Activated naive CD4-positive, alpha-beta T cell treated with anti-CD3 and anti-CD28 coated beads, Interleukin-2, amount 50 U/mL, for 72 hours (primary cell): Measurements from ENCODE around the gene TMEM255B. TPM values are rescaled to one million over a fixed set of nuclear protein-coding genes. Genes with fewer than 3 reads are reported as not detected.
A peak's percentile ranks its signal among the peaks of the same experiment; 100 is the strongest.

Source experiments
- ATAC-seq, 2 donors: fragments of 150-1000 bp; cut with Tn5 transposase; 2 replicates each; pipeline ENCODE4 v1.10.0; 2021; ENCODE audit warnings: mild to moderate bottlenecking in 2 of 2, moderate library complexity in 2 of 2
- DNase-seq, 2 donors: peaks; one replicate each; pipeline ENCODE4 v3.0.0; 2021 to 2022; ENCODE audit warnings: low spot score in 2 of 2
- H3K27ac Mint-ChIP-seq, 2 donors: one replicate each; pipeline ENCODE4 v1.8.0; 2022; ENCODE audit warnings: mild to moderate bottlenecking in 2 of 2, mixed read lengths in 2 of 2
- H3K36me3 Mint-ChIP-seq, 2 donors: one replicate each; pipeline ENCODE4 v1.8.0; 2022; ENCODE audit warnings: mixed read lengths in 2 of 2
- H3K9me3 Mint-ChIP-seq, 2 donors: one replicate each; pipeline ENCODE4 v1.8.0; 2022; ENCODE audit warnings: mixed read lengths in 2 of 2
- total RNA-seq, 2 donors: library from RNA; stranded (reverse); gene quantifications; one replicate each; pipeline ENCODE4 v1.2.3, GENCODE V29; 2022

TMEM255B gene
- total RNA-seq, 2 donors from 2014 or later: 1.8 to 2.9 TPM

DNA sequence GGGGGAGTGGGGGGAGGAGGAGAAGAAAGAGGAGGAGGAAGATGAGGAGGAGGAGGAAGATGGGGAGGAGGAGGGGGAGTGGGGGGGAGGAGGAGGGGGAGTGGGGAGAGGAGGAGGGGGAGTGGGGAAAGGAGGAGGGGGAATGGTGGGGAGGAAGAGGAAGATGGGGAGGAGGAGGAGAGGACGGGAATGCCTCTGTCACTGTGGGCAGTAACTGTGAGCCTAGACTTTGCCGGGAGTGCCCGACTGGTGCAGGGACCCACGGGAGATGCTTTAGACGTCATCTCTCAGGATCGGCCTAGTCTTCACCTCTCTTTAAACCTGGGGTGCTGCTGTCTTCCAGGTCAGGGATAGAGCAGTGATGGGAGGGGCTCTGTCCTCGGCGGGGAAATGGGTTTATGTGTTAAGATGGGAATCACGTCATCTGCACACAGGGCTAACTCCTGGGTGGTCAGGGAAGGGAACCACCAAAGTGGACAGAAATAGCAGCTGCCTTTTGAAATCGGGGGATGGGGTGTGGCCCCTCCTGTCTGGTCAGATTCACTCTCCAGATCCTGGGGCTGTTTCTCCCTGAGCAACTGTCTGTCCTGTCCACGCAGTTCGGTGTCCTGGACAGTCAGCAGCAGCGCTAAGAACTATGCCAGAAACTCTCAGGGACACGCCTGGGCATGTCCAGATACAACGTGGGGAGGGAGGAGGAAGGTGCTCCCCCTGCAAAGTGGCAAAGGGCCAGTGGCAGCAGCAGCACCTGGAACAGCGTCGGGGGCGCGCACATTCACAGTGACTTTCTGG, 77.9 kb downstream of the TMEM255B start:
- Mint-ChIP-seq H3K27ac (peak overlapping the region; percentile 55 to 94), H3K36me3 (no peaks in the 10 kb centered on the region), H3K9me3 (no peaks in the 10 kb centered on the region)
- peak in 1 of 2 donors; percentile 49 for ATAC-seq
- no peak for DNase-seq

DNA sequence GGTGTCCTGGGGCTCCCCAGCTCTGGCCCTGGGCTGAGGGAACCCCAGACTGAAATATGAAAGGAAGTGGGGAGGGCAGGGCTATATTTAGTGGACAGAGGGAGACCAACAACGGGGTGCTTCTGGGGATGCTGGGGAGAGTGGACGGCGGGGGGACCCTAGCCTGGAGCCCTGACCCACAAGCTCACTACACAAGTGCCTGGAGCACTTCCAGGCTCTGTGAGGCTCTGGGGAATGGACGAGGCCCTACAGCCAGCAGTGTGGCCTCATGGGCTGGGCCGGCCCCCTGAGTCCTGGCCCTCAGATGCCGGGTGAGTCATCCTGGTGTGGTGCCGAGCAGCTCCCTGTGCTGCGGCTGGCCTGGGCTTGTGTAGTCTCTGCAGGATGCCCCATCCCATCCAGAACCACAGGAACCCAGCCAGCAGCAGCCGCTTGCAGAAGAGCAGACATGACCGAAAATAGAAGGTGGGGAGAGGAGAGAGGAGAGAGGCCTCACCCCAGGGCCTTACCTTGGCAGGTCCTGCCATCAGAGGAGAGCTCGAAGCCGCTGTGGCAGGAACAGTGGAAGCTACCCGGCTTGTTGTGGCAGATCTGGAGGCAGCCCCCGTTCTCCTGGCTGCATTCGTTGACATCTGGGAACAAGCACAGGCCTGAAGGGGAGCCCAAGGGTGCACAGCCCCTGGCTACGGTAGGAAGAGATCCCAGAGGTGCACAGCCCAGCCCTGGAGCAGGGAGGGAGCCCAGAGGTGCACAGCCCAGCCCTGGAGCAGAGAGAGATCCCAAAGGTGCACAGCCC, 78.7 kb downstream of the TMEM255B start:
- Mint-ChIP-seq H3K9me3 (no peaks in the 10 kb centered on the region), H3K27ac (peak overlapping the region; percentile 55 to 94), H3K36me3 (no peaks in the 10 kb centered on the region)
- DNase-seq (no peak), ATAC-seq (peak in 1 of 2 donors; percentile 60)

DNA sequence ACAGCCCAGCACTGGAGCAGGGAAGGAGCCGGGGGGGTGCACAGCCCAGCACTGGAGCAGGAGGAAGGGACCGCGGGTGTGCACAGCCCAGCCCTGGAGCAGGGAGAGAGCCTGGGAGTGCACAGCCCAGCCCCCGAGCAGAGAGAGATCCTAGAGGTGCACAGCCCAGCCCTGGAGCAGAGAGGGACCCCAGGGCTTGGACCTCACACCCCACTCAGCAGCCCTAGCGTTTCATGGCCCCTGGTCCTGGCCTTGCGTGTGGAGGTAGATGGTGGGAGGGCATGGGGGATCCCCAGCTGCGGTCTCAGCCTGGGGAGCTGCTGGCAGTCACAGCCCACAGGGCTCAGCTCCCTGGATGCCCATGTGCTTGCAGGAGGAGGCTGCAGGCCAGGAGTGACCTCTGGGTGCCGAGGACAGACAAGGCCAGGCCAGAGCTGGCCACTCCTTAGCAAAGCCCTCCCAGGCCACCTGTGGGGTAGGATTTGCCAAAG, 79.7 kb downstream of the TMEM255B start:
- no peak for ATAC-seq
- no peaks in the 10 kb centered on the region for H3K36me3 Mint-ChIP-seq

DNA sequence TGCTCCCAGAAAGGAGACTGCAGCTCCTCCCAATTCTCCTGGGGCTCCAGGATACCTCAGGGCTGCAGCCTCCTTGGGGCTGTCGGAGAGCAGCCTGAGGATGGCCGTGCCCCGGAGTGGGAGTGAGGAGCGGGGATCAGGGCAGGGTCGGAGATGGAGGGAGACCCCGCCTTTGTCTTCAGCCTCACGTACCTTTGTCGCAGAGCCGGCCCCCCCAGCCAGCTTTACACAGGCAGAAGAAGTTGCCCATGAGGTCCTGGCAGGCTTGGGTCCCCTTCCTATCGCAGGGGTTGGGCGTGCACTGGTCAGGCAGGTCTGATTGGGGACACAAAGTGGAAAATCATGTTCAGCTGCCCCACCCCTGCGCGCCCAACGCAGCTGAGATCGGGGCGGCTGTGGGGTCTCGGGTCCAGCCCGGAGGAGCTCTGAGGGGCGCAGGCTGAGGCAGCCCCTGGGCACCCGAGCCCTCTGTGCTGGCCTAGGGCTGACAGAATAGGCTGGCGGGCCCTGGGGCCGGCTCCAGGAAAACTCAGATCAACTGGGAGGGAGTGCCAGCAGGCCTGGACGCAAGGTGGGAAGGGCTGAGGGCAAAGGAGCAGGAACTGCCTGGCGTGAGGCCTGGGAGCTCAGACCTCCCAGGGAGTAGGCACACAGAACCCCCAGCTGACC, 80.6 kb downstream of the TMEM255B start:
- no peaks in the 10 kb centered on the region for H3K9me3 Mint-ChIP-seq
- DNase-seq: no peak
- ATAC-seq: no peak
- H3K36me3 Mint-ChIP-seq: no peaks in the 10 kb centered on the region
- no peak overlapping the region for H3K27ac Mint-ChIP-seq

More for the DNA sequence above, 79.7 kb downstream of the TMEM255B start:
- Mint-ChIP-seq H3K27ac (no peak overlapping the region), H3K9me3 (no peaks in the 10 kb centered on the region)
- no peak for DNase-seq

DNA sequence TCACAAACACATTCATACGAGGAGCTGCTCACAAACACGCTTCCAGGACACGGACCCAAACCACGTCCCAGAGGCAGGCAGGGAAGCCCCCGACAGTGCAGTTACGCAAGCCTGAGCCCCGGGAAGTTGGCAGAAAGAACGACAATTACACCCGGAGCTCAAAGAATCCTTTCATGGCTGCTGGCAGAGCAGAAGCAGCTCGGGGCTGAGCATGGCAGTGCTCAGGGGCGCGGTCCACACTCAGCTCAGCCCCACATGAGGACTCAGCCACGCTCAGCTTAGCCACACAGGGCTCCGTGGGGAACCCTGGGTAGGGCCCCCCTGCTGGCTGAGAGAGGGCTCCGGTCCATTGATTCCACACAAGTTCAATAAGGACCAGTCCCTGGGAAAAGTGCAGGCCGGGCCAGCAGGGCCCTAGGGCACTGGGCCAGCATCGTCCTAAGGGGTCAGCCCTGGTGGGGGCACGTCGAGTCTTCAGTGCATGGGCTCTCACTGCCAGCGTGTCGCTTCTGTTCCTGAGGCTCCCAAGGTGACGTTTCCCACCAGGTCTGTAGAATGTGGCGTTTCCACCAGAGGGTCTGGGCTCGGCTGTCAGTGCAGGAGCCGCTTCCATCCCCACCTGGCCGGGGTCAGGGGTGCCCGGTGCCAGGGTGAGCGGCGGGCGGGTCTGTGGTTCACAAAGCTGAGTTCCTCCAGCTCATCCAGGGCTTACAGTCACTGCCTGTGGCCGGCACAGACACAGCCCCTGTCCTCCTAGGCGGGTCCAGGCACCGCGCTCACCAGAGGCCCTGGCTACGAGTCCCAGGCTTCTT, 81.7 kb downstream of the TMEM255B start:
- ATAC-seq (peak in 1 of 2 donors; percentile 14), DNase-seq (no peak)
- Mint-ChIP-seq H3K36me3 (no peaks in the 10 kb centered on the region), H3K27ac (no peak overlapping the region), H3K9me3 (no peaks in the 10 kb centered on the region)

DNA sequence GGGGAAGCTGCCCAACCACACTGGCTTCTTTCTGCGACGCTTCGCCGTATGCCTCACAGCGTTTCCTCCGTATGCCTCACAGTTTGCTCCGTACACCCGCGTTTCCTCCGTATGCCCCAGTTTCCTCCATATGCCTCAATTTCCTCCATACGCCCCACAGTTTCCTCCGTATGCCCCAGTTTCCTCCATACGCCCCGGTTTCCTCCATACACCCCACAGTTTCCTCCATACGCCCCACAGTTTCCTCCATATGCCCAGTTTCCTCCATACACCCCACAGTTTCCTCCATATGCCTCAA, 82.3 kb downstream of the TMEM255B start:
- DNase-seq (no peak), ATAC-seq (no peak)
- Mint-ChIP-seq H3K27ac (no peak overlapping the region), H3K36me3 (no peaks in the 10 kb centered on the region), H3K9me3 (no peaks in the 10 kb centered on the region)

DNA sequence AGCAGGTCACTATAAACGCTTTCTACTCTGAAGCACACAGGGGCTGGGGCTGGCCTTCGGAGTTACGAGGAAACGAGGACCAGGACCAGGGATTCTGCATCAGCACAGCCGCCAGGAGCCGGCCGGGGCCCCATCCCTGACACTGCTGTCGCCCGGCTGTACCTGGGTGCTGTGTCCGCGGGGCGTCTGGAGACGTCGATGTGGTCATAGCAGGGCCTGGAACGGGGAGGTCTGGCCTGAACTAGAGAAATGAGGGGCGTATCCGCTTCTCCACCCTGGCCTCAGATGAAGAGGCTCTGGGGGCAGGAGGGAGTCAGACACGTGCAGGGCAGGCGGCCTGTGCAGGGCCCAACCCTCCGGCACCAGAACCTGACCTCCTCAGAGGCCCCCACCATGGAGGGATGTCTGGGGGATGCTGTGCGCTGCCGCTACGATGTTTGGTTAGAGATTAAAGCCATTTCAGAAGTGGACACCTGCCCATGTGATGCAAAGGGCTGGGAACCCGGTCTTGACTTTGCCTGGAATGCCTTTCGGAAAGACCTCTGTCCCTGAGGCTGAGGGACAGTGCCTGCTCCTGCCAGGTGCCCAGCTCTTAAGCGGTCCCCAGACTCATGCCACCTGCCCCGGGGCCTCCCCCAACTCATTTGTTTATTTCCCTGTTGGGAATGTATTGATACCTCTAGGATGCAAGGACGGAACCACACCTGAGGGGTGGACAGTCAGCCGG, 83.5 kb downstream of the TMEM255B start:
- no peak for ATAC-seq
- no peaks in the 10 kb centered on the region for H3K9me3 Mint-ChIP-seq
- H3K27ac Mint-ChIP-seq: no peak overlapping the region
- no peak for DNase-seq
- H3K36me3 Mint-ChIP-seq: no peaks in the 10 kb centered on the region

DNA sequence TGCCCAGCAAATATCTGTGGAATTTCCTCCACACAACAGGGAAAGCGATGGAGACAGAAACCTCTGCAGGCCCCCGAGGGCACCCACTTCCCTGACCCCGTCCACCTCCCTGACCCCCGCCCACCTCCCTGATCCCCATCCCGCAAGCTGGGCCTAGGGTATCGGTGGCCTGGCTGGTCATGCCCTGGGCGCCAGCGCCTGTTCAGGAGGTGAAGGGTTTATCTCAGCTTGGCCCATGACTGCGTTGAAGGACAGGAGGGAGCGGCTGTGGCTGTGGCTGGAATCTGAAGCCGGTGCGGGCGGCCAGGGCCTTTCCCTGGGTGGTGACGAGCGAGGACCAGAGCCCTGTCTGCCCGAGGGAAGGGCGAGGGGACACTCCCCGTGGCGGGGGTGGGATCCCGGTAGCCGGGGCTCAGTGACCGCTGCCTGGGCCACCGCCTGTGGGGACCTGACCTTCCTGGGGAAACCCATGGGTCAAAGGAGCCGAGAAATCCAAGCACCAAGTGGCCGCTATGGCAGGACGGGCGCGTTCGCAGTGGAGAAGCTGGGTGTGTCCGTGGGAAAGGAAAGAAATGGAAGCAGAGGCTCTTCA, 84.1 kb downstream of the TMEM255B start:
- Mint-ChIP-seq H3K36me3 (no peaks in the 10 kb centered on the region), H3K27ac (no peak overlapping the region), H3K9me3 (no peaks in the 10 kb centered on the region)

DNA sequence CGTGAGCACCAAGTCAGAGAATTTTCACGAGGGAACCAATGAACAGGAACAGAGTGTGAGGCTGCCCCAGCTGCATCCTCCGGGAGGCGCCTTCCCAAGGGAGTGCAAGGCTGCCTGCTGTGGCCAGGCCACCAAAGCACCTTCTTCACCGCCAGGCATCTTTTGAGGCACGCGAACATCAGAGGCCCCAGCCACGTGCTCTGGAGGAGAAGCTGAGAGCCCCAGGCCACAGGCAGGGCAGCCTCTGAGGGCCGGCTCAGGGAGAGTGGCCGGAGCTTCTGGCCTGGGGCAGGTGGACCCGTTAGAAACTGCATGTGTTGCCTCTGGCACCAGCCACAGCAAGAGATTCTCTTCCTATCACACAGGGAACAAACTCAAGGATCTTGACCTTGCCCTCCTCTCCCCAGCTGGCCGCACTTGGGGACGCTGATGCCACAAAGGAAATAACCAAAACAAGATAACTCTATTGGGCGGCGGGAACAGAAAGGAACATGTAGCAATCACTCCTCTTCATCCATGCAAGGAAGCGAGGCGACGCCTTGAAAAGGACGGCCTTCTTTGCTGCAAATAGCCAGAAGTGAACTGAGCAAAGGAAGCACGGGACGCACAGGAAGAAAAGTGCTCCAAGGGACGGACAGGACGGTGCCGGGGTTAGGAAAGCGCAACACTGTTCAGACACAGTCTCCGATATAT, 85.0 kb downstream of the TMEM255B start:
- peak overlapping the region in 1 of 2 donors; percentile 41 for H3K27ac Mint-ChIP-seq
- DNase-seq (no peak), ATAC-seq (no peak)
- no peaks in the 10 kb centered on the region for H3K9me3 Mint-ChIP-seq
- no peaks in the 10 kb centered on the region for H3K36me3 Mint-ChIP-seq

More for the DNA sequence above, 84.1 kb downstream of the TMEM255B start:
- DNase-seq (no peak), ATAC-seq (no peak)

DNA sequence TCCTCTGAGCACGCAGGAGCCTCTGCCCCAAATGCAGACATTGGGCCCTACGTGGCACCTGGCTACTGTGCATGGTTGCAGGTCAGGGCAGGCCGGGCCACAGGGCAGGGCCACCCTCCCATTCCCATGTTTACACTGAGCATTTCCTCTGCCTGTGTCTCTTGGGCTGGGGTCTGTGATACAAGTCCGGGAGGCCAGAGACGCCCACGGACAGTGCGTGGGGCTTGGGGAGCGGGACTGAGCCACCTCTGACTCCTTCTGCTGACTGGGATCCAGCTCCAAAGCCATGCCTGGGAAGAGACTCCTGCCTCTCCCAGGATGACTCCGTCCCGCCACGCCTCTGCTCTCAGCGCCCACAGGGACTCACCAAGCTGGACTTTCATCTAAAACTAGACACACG, 86.0 kb downstream of the TMEM255B start:
- Mint-ChIP-seq H3K9me3 (no peaks in the 10 kb centered on the region), H3K27ac (no peak overlapping the region), H3K36me3 (no peaks in the 10 kb centered on the region)
- DNase-seq (peak in 1 of 2 donors; percentile 44), ATAC-seq (no peak)

DNA sequence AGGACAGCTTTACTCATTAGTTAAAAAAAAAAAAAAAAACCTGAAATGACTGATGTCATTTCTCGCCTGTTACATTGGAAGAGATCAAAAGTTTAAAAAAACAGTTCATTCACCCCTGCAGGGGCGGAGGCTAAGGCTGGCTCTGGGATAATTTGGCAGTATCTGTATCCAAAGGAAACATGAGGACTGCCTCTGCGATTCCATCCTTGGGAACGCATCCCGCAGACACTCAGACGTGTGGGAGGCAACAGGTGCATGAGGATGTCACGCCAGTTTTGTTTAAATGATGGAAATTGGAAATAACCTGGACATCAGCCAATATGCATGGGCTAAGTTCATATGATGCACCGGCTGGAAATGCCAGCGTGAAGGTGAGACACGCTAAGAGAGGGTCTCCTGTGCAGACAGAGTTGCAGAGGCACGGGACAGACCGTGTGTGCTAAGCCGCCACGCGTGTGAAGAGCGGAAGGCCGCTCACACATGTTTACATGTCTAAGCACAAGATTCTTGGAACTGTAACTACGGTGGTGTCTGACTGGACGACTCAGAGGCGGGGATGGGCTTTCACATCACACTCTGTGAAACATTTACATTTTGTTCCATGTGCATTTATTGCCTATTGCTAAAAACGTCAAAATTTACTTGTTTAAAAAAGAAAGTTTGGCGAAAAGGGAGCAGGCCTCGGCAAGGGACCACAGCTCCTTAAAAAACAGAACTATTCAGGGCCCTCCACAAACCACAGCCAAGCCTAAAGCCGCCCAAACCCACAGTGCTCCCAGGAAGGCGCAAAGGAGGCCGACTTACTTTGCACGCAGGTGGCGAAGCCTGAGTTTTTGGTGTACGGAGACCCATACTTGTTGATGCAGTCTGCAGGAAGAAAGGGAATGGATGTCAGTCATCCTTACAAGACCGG, 87.0 kb downstream of the TMEM255B start:
- H3K36me3 Mint-ChIP-seq: no peaks in the 10 kb centered on the region
- DNase-seq: peak in 1 of 2 donors; percentile 18
- H3K9me3 Mint-ChIP-seq: no peaks in the 10 kb centered on the region
- ATAC-seq: peak in 1 of 2 donors; percentile 23
- H3K27ac Mint-ChIP-seq: peak overlapping the region in 1 of 2 donors; percentile 17

DNA sequence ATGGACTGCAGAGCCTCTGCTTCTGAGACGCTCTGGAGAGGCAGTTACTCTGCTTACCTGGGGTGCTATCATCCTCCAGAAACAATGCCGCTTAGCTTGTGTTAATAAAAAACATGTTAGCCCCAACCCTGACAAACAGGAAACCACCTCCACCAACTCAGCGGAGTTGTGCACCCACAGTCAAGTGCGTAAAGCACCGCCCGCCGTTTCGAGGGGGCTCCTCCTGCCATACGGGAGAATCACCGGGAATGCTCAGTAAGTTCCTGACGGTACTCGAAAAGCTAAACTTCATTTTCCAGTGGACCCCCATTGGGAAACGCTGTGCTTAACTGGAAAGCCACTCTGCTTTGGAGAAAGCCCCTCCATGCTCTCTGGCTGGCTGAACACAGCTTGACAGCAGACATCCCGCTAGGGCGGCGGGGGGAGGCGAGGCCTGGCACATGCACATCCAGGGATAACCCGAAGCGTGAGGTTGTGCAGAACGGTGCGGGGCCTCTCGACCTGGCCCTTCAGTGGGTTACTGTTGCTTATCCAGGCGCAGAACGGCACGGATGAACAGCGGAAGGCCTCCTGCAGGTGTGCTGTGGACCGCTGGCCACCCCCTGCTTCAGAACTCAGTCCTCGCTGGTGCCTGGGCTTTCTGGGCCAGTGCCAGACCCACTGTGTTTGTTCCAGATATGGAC, 87.8 kb downstream of the TMEM255B start:
- peak in 1 of 2 donors; percentile 33 for DNase-seq
- Mint-ChIP-seq H3K9me3 (no peaks in the 10 kb centered on the region), H3K27ac (no peak overlapping the region), H3K36me3 (no peaks in the 10 kb centered on the region)
- peak in 1 of 2 donors; percentile 17 for ATAC-seq

DNA sequence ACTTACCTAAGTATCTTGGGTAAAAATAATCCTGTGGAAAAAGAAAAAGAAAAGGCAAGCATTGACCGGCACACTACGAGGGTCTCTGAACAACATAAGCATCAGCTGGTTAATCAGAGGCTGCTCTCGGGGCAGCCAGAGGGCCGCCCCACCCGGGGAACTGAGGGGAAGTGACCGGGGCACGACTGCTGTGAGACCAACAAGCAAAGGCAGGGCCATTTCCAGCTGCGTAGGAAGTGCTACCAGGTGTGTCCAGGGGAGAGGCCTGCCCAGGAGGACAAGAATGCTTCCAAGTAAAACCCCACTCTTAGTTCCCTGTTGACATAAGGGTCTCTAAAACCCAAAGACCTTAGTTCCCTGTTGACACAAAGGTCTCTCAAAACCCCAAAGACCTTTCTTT, 89.0 kb downstream of the TMEM255B start:
- no peaks in the 10 kb centered on the region for H3K36me3 Mint-ChIP-seq

More for the DNA sequence above, 89.0 kb downstream of the TMEM255B start:
- ATAC-seq (no peak), DNase-seq (peak in 1 of 2 donors; percentile 18)
- Mint-ChIP-seq H3K27ac (no peak overlapping the region), H3K9me3 (no peaks in the 10 kb centered on the region)
